ENCODE measurements around the gene PSMA1. TPM values are rescaled to one million over a fixed set of nuclear protein-coding genes. Genes with fewer than 3 reads are reported as not detected.

The PSMA1 gene
- total RNA-seq, 4 donors from 2014 or later = 100 to 148 (median 127) TPM

- Histone ChIP-seq H3K27ac (no peak overlapping the region), H3K36me3 (no peaks in the 10 kb centered on the region), H3K9me3 (no peaks in the 10 kb centered on the region), H3K4me1 (no peaks in the 10 kb centered on the region), H3K4me3 (replicated peaks in 1 of 3) (no peak overlapping the region), H3K27me3 (no peaks in the 10 kb centered on the region)
- no peak for TF ChIP-seq POLR2A (IDR thresholded peaks at IDR 0.05)
- TF ChIP-seq, protein P1, sequence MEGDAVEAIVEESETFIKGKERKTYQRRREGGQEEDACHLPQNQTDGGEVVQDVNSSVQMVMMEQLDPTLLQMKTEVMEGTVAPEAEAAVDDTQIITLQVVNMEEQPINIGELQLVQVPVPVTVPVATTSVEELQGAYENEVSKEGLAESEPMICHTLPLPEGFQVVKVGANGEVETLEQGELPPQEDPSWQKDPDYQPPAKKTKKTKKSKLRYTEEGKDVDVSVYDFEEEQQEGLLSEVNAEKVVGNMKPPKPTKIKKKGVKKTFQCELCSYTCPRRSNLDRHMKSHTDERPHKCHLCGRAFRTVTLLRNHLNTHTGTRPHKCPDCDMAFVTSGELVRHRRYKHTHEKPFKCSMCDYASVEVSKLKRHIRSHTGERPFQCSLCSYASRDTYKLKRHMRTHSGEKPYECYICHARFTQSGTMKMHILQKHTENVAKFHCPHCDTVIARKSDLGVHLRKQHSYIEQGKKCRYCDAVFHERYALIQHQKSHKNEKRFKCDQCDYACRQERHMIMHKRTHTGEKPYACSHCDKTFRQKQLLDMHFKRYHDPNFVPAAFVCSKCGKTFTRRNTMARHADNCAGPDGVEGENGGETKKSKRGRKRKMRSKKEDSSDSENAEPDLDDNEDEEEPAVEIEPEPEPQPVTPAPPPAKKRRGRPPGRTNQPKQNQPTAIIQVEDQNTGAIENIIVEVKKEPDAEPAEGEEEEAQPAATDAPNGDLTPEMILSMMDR (IDR thresholded peaks at IDR 0.05) = no peak
- DNase-seq = no peak
- WGBS, 2 donors = 96% methylated on average over 2 of the region's 2 CpGs
- intact Hi-C loops (cut with DNase I) = no loop called here
Observed at GRCh38 chr11:14529951-14530350, 9.8 kb upstream of the PSMA1 start.

GRCh38 chr11:14529321-14529720 is 9.1 kb upstream of the PSMA1 start:
- no peak overlapping the region for H3K4me3 ChIP-seq (replicated peaks in 1 of 3)
- DNase-seq = no peak
- H3K27ac ChIP-seq = no peak overlapping the region
- intact Hi-C loops (cut with DNase I) = no loop called here
- 78 to 84% methylated on average over 3 of the region's 3 CpGs for WGBS, 2 donors
- no peaks in the 10 kb centered on the region for H3K9me3 ChIP-seq
- no peaks in the 10 kb centered on the region for H3K4me1 ChIP-seq
- no peaks in the 10 kb centered on the region for H3K27me3 ChIP-seq
- H3K36me3 ChIP-seq = no peaks in the 10 kb centered on the region
- no peak for TF ChIP-seq POLR2A (IDR thresholded peaks at IDR 0.05)
- TF ChIP-seq, protein P1 (IDR thresholded peaks at IDR 0.05) = no peak

DNA sequence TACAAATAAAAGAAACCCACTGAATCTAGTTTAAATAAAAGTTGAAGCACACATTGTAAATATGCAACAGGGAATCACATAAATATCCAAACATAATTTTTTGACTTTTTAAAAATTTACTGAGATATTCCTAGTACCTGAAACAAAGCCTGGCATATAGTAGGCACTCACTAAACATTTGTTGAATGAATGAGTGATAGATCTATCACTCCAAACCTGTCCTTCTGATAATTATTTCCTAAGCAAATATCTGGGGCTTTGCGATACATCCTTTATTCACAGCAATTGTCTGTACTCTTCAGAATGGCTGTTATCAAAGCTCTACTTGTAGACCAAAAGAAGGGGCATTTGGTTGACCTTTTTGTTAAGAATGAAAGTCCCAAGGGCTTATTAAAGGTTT is 2.6 kb upstream of the PSMA1 start:
- peaks cover 8 to 13% of the 10 kb centered on the region in 2 donors for H3K4me1 ChIP-seq
- no peak overlapping the region for H3K27ac ChIP-seq
- H3K27me3 ChIP-seq = no peaks in the 10 kb centered on the region
- H3K9me3 ChIP-seq = no peaks in the 10 kb centered on the region
- H3K36me3 ChIP-seq = no peaks in the 10 kb centered on the region
- 97 to 100% methylated on average over 1 of the region's 1 CpG for WGBS, 2 donors
- DNase-seq = no peak
- TF ChIP-seq, protein P1 (IDR thresholded peaks at IDR 0.05) = no peak
- no peak for TF ChIP-seq POLR2A (IDR thresholded peaks at IDR 0.05)
- no peak overlapping the region for H3K4me3 ChIP-seq (replicated peaks in 1 of 3)
- intact Hi-C loops (cut with DNase I) = loop anchor here (5.0 kb wide), 1 partner anchor 370 kb away; the partner anchor contains the start of gene CYP2R1

DNA sequence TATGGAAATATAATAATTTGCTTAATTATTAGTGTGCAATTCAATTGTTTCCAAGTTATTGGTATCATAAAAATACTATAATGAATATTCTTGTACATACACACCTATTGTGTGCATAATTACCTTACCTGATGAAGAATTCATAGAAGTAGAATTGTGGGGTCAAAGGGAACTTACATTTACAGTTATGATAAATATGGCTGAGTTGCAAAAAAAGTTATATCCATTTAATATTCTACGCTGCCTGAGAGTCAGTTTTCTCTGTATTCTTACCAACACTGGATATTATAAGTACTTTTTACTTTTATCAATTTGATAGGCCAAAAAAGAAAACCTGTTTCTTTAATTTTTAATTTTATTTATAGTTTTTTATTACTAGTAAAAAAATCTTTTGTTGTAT is 2.1 kb upstream of the PSMA1 start:
- no peaks in the 10 kb centered on the region for H3K9me3 ChIP-seq
- peaks cover 8 to 13% of the 10 kb centered on the region in 2 donors for H3K4me1 ChIP-seq
- no peak overlapping the region for H3K4me3 ChIP-seq (replicated peaks in 1 of 3)
- no peaks in the 10 kb centered on the region for H3K27me3 ChIP-seq
- no peak overlapping the region for H3K27ac ChIP-seq
- DNase-seq = no peak
- WGBS, 2 donors = 96 to 97% methylated on average over 1 of the region's 1 CpG
- TF ChIP-seq, protein P1 (IDR thresholded peaks at IDR 0.05) = no peak
- TF ChIP-seq POLR2A (IDR thresholded peaks at IDR 0.05) = no peak
- peaks cover 2 to 5% of the 10 kb centered on the region in 2 donors for H3K36me3 ChIP-seq
- intact Hi-C loops (cut with DNase I) = loop anchor here (5.0 kb wide), 1 partner anchor 370 kb away; the partner anchor contains the start of gene CYP2R1

DNA sequence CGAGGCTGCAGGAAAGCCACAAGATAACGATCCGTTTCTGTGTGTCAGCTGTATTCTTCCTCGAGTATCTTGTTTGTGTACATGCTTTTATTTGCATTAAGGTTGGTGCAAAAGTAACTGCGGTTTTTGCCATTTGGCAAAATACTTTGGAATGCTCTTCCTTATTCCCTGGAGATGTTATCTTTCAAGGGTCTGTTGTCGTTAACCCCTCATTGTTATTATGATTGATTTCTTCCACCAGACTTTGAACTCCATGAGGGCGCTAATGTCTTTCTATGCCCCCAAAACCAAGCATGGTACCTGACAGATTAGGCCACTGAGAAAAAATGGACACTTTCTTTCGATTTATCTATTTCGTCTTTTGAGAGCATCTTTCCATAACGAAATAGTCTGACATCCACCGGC is 563 bp upstream of the PSMA1 start:
- intact Hi-C loops (cut with DNase I) = loop anchor here (5.0 kb wide), 1 partner anchor 372 kb away; the partner anchor contains the start of gene CYP2R1
- whole genome bisulfite sequencing, 2 donors = 13 to 25% methylated on average over 11 of the region's 11 CpGs
- peak overlapping the region in 2 of 3 donors; percentile 60 to 99 for H3K4me3 ChIP-seq (replicated peaks in 1 of 3)

More for the DNA sequence above, 563 bp upstream of the PSMA1 start:
- TF ChIP-seq, protein P1 (IDR thresholded peaks at IDR 0.05) = no peak
- TF ChIP-seq POLR2A (IDR thresholded peaks at IDR 0.05) = no peak
- Histone ChIP-seq H3K27me3 (no peaks in the 10 kb centered on the region), H3K4me1 (peaks cover 8 to 13% of the 10 kb centered on the region in 2 donors), H3K27ac (peak overlapping the region in 2 of 3 donors; percentile 76 to 83), H3K36me3 (peaks cover 13 to 19% of the 10 kb centered on the region in 2 donors), H3K9me3 (no peaks in the 10 kb centered on the region)
- DNase-seq = no peak

All from thyroid gland (tissue), 4 donors.